Measurements from ENCODE around the gene SORT1. TPM values are rescaled to one million over a fixed set of nuclear protein-coding genes. Genes with fewer than 3 reads are reported as not detected.

The SORT1 gene
- total and polyA plus RNA-seq, 2 of the 13 experiments (the other 11 are each of a cell fraction or from before 2014, with no cell fraction given): 32.4 to 93.0 TPM

DNA sequence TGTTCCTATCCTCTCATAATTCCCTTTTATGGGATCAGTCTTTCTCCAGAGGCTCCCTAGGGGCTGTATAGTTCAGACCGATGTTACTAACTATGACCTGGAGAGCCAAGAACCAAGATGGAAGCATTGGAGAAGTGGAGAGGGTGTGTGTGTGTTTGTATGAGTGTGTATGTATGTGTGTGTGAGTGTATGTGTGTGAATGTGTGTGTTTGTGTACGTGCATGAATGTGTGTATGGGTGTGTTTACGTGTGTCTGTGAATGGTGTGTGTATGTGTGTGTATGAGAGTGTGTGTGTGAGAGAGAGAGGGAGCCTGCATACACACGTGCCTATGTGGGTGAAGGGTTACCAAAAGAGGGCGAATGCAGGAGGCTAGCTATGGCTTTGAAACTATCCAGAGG, 95.8 kb downstream of the SORT1 start:
- ChIA-PET POLR2A (no interaction called here), CTCF (ENCODE audit: low intra/inter-chr PET ratio, low total read pairs) (no interaction called here)
- WGBS (ENCODE audit: low lambda C conversion rate): 96% methylated on average over 5 of the region's 5 CpGs

DNA sequence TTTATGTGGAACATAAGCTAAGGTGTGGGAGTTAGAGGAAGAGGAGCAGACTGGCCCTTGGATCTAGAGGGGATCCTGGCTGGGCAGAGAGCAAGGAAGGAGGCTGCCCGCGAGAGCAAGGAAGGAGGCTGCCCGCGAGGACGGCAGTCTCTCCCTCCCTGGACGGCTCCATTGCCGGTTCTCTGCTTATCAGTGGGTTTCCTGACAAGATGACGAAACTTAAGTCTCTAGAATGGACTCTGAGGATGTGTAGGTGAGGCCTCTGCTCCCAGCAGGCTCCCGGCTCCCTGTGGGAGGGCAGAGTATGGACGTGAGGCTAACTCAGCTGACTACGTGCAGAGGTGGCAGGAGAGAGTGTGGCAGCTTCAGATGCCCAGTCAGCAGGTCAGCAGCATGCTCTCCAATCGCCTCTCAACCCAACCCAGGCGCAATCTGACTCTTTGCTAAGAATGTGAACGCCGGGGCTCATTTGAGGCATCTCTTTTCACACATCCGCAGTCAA, 97.0 kb downstream of the SORT1 start:
- no peak for DNase-seq (ENCODE audit: low spot score)
- peak; percentile 40 for FAIRE-seq
- no peaks in the 10 kb centered on the region for H3K36me3 ChIP-seq (replicated peaks in 1 of 2; ENCODE audit: control insufficient read depth in 1 of 2, insufficient read depth in 2 of 2, low read length in 2 of 2)
- intact Hi-C loops (cut with micrococcal nuclease; ENCODE audit: unreplicated experiment) (no loop called here), in situ Hi-C loops (cut with HindIII; ENCODE audit: extremely low pct_ligation_motif_present, low pct_unique_long_range_greater_than_20kb) (no loop called here)
- peaks cover 69% of the 10 kb centered on the region for H3K4me1 ChIP-seq (ENCODE audit: insufficient read depth, low read length)
- peak overlapping the region; percentile 84; the same call in 1 of the 2 replicates for H3K4me2 ChIP-seq (ENCODE audit: low read depth, low read length)
- H3K9ac ChIP-seq (ENCODE audit: insufficient read depth, low read depth, low read length): peak overlapping the region; percentile 82; the same call in 1 of the 2 replicates
- H3K79me2 ChIP-seq (ENCODE audit: insufficient read depth, low read length): no peaks in the 10 kb centered on the region
- H3K27ac ChIP-seq (ENCODE audit: extremely low read length, insufficient read depth, low read length): peak overlapping the region; percentile 96
- CTCF ChIA-PET (ENCODE audit: low intra/inter-chr PET ratio, low total read pairs): no interaction called here
- H3K9me3 ChIP-seq (ENCODE audit: low read length): no peaks in the 10 kb centered on the region
- POLR2A ChIA-PET: interaction anchor here (0.6 to 2.2 kb wide), 6 partner anchors 13 to 97 kb away, joined by 3 to 28 read pairs (median 17); partner anchors contain the start of genes PSRC1 and SORT1
- no peak for ATAC-seq
- no peak overlapping the region for H2AFZ ChIP-seq (ENCODE audit: low read length)
- no peaks in the 10 kb centered on the region for H3K27me3 ChIP-seq (ENCODE audit: control insufficient read depth in 1 of 2, insufficient read depth in 2 of 2, low read length in 2 of 2)
- H4K20me1 ChIP-seq (ENCODE audit: insufficient read depth, low read length): no peaks in the 10 kb centered on the region
- no TSS peak for BruUV-seq (replicated peaks)
- WGBS (ENCODE audit: low lambda C conversion rate): 87% methylated on average over 9 of the region's 16 CpGs
- TF ChIP-seq ZNF746 (CRISPR knock-in tag; IDR thresholded peaks at IDR 0.05): 0 out of 2 replicates have a peak, but pooled peaks have one; percentile 55
- TF ChIP-seq GTF2F1 (IDR thresholded peaks at IDR 0.05; ENCODE audit: low read length): no peak
- 0 out of 2 replicates have a peak, but pooled peaks have one; percentile 13 for TF ChIP-seq HNRNPL (IDR thresholded peaks at IDR 0.05; ENCODE audit: low read depth, low read length)
- TF ChIP-seq PLRG1 (conservative IDR thresholded peaks at IDR 0.05): no peak
- TF ChIP-seq, protein P1, sequence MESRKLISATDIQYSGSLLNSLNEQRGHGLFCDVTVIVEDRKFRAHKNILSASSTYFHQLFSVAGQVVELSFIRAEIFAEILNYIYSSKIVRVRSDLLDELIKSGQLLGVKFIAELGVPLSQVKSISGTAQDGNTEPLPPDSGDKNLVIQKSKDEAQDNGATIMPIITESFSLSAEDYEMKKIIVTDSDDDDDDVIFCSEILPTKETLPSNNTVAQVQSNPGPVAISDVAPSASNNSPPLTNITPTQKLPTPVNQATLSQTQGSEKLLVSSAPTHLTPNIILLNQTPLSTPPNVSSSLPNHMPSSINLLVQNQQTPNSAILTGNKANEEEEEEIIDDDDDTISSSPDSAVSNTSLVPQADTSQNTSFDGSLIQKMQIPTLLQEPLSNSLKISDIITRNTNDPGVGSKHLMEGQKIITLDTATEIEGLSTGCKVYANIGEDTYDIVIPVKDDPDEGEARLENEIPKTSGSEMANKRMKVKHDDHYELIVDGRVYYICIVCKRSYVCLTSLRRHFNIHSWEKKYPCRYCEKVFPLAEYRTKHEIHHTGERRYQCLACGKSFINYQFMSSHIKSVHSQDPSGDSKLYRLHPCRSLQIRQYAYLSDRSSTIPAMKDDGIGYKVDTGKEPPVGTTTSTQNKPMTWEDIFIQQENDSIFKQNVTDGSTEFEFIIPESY (CRISPR knock-in tag; IDR thresholded peaks at IDR 0.05): peak; percentile 80
- no peak overlapping the region for H3K4me3 ChIP-seq (replicated peaks in 1 of 3; ENCODE audit: insufficient read depth in 1 of 3, low read depth in 2 of 3, low read length in 3 of 3)

More for the DNA sequence above, 95.8 kb downstream of the SORT1 start:
- Histone ChIP-seq H3K4me1 (ENCODE audit: insufficient read depth, low read length) (peaks cover 81% of the 10 kb centered on the region), H3K4me3 (replicated peaks in 1 of 3; ENCODE audit: insufficient read depth in 1 of 3, low read depth in 2 of 3, low read length in 3 of 3) (no peak overlapping the region), H4K20me1 (ENCODE audit: insufficient read depth, low read length) (no peaks in the 10 kb centered on the region), H3K9ac (ENCODE audit: insufficient read depth, low read depth, low read length) (no peak overlapping the region), H2AFZ (ENCODE audit: low read length) (no peak overlapping the region), H3K36me3 (replicated peaks in 1 of 2; ENCODE audit: control insufficient read depth in 1 of 2, insufficient read depth in 2 of 2, low read length in 2 of 2) (no peaks in the 10 kb centered on the region), H3K9me3 (ENCODE audit: low read length) (no peaks in the 10 kb centered on the region), H3K27ac (ENCODE audit: extremely low read length, insufficient read depth, low read length) (no peak overlapping the region), H3K27me3 (ENCODE audit: control insufficient read depth in 1 of 2, insufficient read depth in 2 of 2, low read length in 2 of 2) (no peaks in the 10 kb centered on the region), H3K79me2 (ENCODE audit: insufficient read depth, low read length) (no peaks in the 10 kb centered on the region), H3K4me2 (ENCODE audit: low read depth, low read length) (no peak overlapping the region)
- intact Hi-C loops (cut with micrococcal nuclease; ENCODE audit: unreplicated experiment): no loop called here
- ATAC-seq (no peak), DNase-seq (ENCODE audit: low spot score) (no peak), FAIRE-seq (peak; percentile 37)
- 0 out of 2 replicates have a peak, but pooled peaks have one; percentile 43 for TF ChIP-seq ZNF207 (IDR thresholded peaks at IDR 0.05; ENCODE audit: borderline replicate concordance)
- TF ChIP-seq ATF7-NPFF (CRISPR knock-in tag; IDR thresholded peaks at IDR 0.05; ENCODE audit: low read depth): no peak
- in situ Hi-C loops (cut with HindIII; ENCODE audit: extremely low pct_ligation_motif_present, low pct_unique_long_range_greater_than_20kb): no loop called here
- no TSS peak for BruUV-seq (replicated peaks)
